Measurements from ENCODE around the gene CAMK2D.
A peak's percentile ranks its signal among the peaks of the same experiment; 100 is the strongest.

Gene CAMK2D

GRCh38 chr4:113437129-113437528 lies 324.4 kb downstream of the CAMK2D start:
- Histone ChIP-seq H3K79me2 (ENCODE audit: control insufficient read depth, insufficient read depth, low read length, unreplicated experiment) (peaks cover 5% of the 10 kb centered on the region), H3K4me3 (ENCODE audit: low read depth, low read length) (peak overlapping the region; percentile 45; the same call in 1 of the 2 replicates), H3K27me3 (ENCODE audit: insufficient read depth, low read length) (no peaks in the 10 kb centered on the region), H3K27ac (ENCODE audit: low read depth, low read length) (peak overlapping the region; percentile 95), H2AFZ (ENCODE audit: low read length, unreplicated experiment) (peak overlapping the region; percentile 88), H3K36me3 (ENCODE audit: insufficient read depth, low read length) (peaks cover 8% of the 10 kb centered on the region), H3K4me1 (ENCODE audit: control insufficient read depth, insufficient read depth, low read length, unreplicated experiment) (peaks cover 50% of the 10 kb centered on the region)

GRCh38 chr4:113436360-113436759 lies 325.2 kb downstream of the CAMK2D start:
- H3K27me3 ChIP-seq (ENCODE audit: insufficient read depth, low read length) = no peaks in the 10 kb centered on the region
- peak overlapping the region; percentile 95 for H3K27ac ChIP-seq (ENCODE audit: low read depth, low read length)
- H3K4me1 ChIP-seq (ENCODE audit: control insufficient read depth, insufficient read depth, low read length, unreplicated experiment) = peaks cover 50% of the 10 kb centered on the region
- H3K79me2 ChIP-seq (ENCODE audit: control insufficient read depth, insufficient read depth, low read length, unreplicated experiment) = peaks cover 5% of the 10 kb centered on the region
- H3K36me3 ChIP-seq (ENCODE audit: insufficient read depth, low read length) = peaks cover 15% of the 10 kb centered on the region
- peak overlapping the region; percentile 45 for H3K4me3 ChIP-seq (ENCODE audit: low read depth, low read length)
- H2AFZ ChIP-seq (ENCODE audit: low read length, unreplicated experiment) = no peak overlapping the region

GRCh38 chr4:113435893-113436292 lies 325.6 kb downstream of the CAMK2D start:
- Histone ChIP-seq H3K36me3 (ENCODE audit: insufficient read depth, low read length) (peaks cover 15% of the 10 kb centered on the region), H3K79me2 (ENCODE audit: control insufficient read depth, insufficient read depth, low read length, unreplicated experiment) (peaks cover 5% of the 10 kb centered on the region), H3K4me3 (ENCODE audit: low read depth, low read length) (peak overlapping the region; percentile 45), H2AFZ (ENCODE audit: low read length, unreplicated experiment) (no peak overlapping the region), H3K27me3 (ENCODE audit: insufficient read depth, low read length) (no peaks in the 10 kb centered on the region), H3K4me1 (ENCODE audit: control insufficient read depth, insufficient read depth, low read length, unreplicated experiment) (peaks cover 50% of the 10 kb centered on the region), H3K27ac (ENCODE audit: low read depth, low read length) (peak overlapping the region; percentile 95)

- Histone ChIP-seq H3K4me1 (ENCODE audit: control insufficient read depth, insufficient read depth, low read length, unreplicated experiment) (peaks cover 50% of the 10 kb centered on the region), H3K4me3 (ENCODE audit: low read depth, low read length) (peak overlapping the region; percentile 68), H2AFZ (ENCODE audit: low read length, unreplicated experiment) (peak overlapping the region; percentile 58), H3K36me3 (ENCODE audit: insufficient read depth, low read length) (peaks cover 15% of the 10 kb centered on the region), H3K27ac (ENCODE audit: low read depth, low read length) (peak overlapping the region; percentile 95), H3K79me2 (ENCODE audit: control insufficient read depth, insufficient read depth, low read length, unreplicated experiment) (peaks cover 5% of the 10 kb centered on the region), H3K27me3 (ENCODE audit: insufficient read depth, low read length) (no peaks in the 10 kb centered on the region)
Measured at GRCh38 chr4:113434247-113434587, 327.3 kb downstream of the CAMK2D start.

- peak overlapping the region; percentile 68 for H3K4me3 ChIP-seq (ENCODE audit: low read depth, low read length)
- H3K79me2 ChIP-seq (ENCODE audit: control insufficient read depth, insufficient read depth, low read length, unreplicated experiment) = peaks cover 5% of the 10 kb centered on the region
- H3K36me3 ChIP-seq (ENCODE audit: insufficient read depth, low read length) = peaks cover 15% of the 10 kb centered on the region
- H3K27ac ChIP-seq (ENCODE audit: low read depth, low read length) = peak overlapping the region; percentile 95
- H3K4me1 ChIP-seq (ENCODE audit: control insufficient read depth, insufficient read depth, low read length, unreplicated experiment) = peaks cover 50% of the 10 kb centered on the region
- no peaks in the 10 kb centered on the region for H3K27me3 ChIP-seq (ENCODE audit: insufficient read depth, low read length)
- peak overlapping the region; percentile 58 for H2AFZ ChIP-seq (ENCODE audit: low read length, unreplicated experiment)
Measured at GRCh38 chr4:113433536-113434246, 327.8 kb downstream of the CAMK2D start.

- Histone ChIP-seq H3K27me3 (ENCODE audit: insufficient read depth, low read length) (no peaks in the 10 kb centered on the region), H3K4me1 (ENCODE audit: control insufficient read depth, insufficient read depth, low read length, unreplicated experiment) (peaks cover 50% of the 10 kb centered on the region), H3K4me3 (ENCODE audit: low read depth, low read length) (peak overlapping the region; percentile 68), H3K27ac (ENCODE audit: low read depth, low read length) (peak overlapping the region; percentile 95), H2AFZ (ENCODE audit: low read length, unreplicated experiment) (peak overlapping the region; percentile 22), H3K36me3 (ENCODE audit: insufficient read depth, low read length) (peaks cover 15% of the 10 kb centered on the region), H3K79me2 (ENCODE audit: control insufficient read depth, insufficient read depth, low read length, unreplicated experiment) (peaks cover 5% of the 10 kb centered on the region)
Measured at GRCh38 chr4:113433116-113433515, 328.4 kb downstream of the CAMK2D start.

GRCh38 chr4:113423631-113424030 lies 337.9 kb downstream of the CAMK2D start:
- Histone ChIP-seq H3K27ac (ENCODE audit: low read depth, low read length) (peak overlapping the region; percentile 49), H2AFZ (ENCODE audit: low read length, unreplicated experiment) (no peak overlapping the region), H3K79me2 (ENCODE audit: control insufficient read depth, insufficient read depth, low read length, unreplicated experiment) (no peaks in the 10 kb centered on the region), H3K36me3 (ENCODE audit: insufficient read depth, low read length) (peaks cover 14% of the 10 kb centered on the region), H3K27me3 (ENCODE audit: insufficient read depth, low read length) (no peaks in the 10 kb centered on the region), H3K4me1 (ENCODE audit: control insufficient read depth, insufficient read depth, low read length, unreplicated experiment) (no peaks in the 10 kb centered on the region), H3K4me3 (ENCODE audit: low read depth, low read length) (no peak overlapping the region)

- Histone ChIP-seq H3K27ac (ENCODE audit: low read depth, low read length) (no peak overlapping the region), H3K4me1 (ENCODE audit: control insufficient read depth, insufficient read depth, low read length, unreplicated experiment) (no peaks in the 10 kb centered on the region), H2AFZ (ENCODE audit: low read length, unreplicated experiment) (no peak overlapping the region), H3K27me3 (ENCODE audit: insufficient read depth, low read length) (no peaks in the 10 kb centered on the region), H3K4me3 (ENCODE audit: low read depth, low read length) (no peak overlapping the region), H3K79me2 (ENCODE audit: control insufficient read depth, insufficient read depth, low read length, unreplicated experiment) (no peaks in the 10 kb centered on the region), H3K36me3 (ENCODE audit: insufficient read depth, low read length) (peaks cover 15% of the 10 kb centered on the region)
Measured at GRCh38 chr4:113420938-113421337, 340.6 kb downstream of the CAMK2D start.

GRCh38 chr4:113419631-113420030 lies 341.9 kb downstream of the CAMK2D start:
- H3K27ac ChIP-seq (ENCODE audit: low read depth, low read length) = no peak overlapping the region
- no peak overlapping the region for H3K4me3 ChIP-seq (ENCODE audit: low read depth, low read length)
- H2AFZ ChIP-seq (ENCODE audit: low read length, unreplicated experiment) = no peak overlapping the region
- H3K79me2 ChIP-seq (ENCODE audit: control insufficient read depth, insufficient read depth, low read length, unreplicated experiment) = no peaks in the 10 kb centered on the region
- no peaks in the 10 kb centered on the region for H3K4me1 ChIP-seq (ENCODE audit: control insufficient read depth, insufficient read depth, low read length, unreplicated experiment)
- no peaks in the 10 kb centered on the region for H3K27me3 ChIP-seq (ENCODE audit: insufficient read depth, low read length)
- peaks cover 15% of the 10 kb centered on the region for H3K36me3 ChIP-seq (ENCODE audit: insufficient read depth, low read length)

GRCh38 chr4:113411496-113411938 lies 350.0 kb downstream of the CAMK2D start:
- peaks cover 20% of the 10 kb centered on the region for H3K4me1 ChIP-seq (ENCODE audit: control insufficient read depth, insufficient read depth, low read length, unreplicated experiment)
- no peak overlapping the region for H3K4me3 ChIP-seq (ENCODE audit: low read depth, low read length)
- no peaks in the 10 kb centered on the region for H3K36me3 ChIP-seq (ENCODE audit: insufficient read depth, low read length)
- H3K27ac ChIP-seq (ENCODE audit: low read depth, low read length) = peak overlapping the region; percentile 57
- no peaks in the 10 kb centered on the region for H3K79me2 ChIP-seq (ENCODE audit: control insufficient read depth, insufficient read depth, low read length, unreplicated experiment)
- no peak overlapping the region for H2AFZ ChIP-seq (ENCODE audit: low read length, unreplicated experiment)
- H3K27me3 ChIP-seq (ENCODE audit: insufficient read depth, low read length) = no peaks in the 10 kb centered on the region

- Histone ChIP-seq H3K27me3 (ENCODE audit: insufficient read depth, low read length) (no peaks in the 10 kb centered on the region), H3K27ac (ENCODE audit: low read depth, low read length) (peak overlapping the region; percentile 45), H3K79me2 (ENCODE audit: control insufficient read depth, insufficient read depth, low read length, unreplicated experiment) (no peaks in the 10 kb centered on the region), H3K36me3 (ENCODE audit: insufficient read depth, low read length) (no peaks in the 10 kb centered on the region), H2AFZ (ENCODE audit: low read length, unreplicated experiment) (no peak overlapping the region), H3K4me3 (ENCODE audit: low read depth, low read length) (no peak overlapping the region), H3K4me1 (ENCODE audit: control insufficient read depth, insufficient read depth, low read length, unreplicated experiment) (peaks cover 20% of the 10 kb centered on the region)
Measured at GRCh38 chr4:113410686-113411085, 350.9 kb downstream of the CAMK2D start.

Measured in ACC112 (cell line).